ENCODE data around the gene C2orf42. TPM values are rescaled to one million over a fixed set of nuclear protein-coding genes. Genes with fewer than 3 reads are reported as not detected.

Gene C2orf42
- 5.5 to 8.9 TPM (median 7.5 TPM) in 5 replicates for total RNA-seq (2022; extraction: Qiagen RNA extraction)

DNA sequence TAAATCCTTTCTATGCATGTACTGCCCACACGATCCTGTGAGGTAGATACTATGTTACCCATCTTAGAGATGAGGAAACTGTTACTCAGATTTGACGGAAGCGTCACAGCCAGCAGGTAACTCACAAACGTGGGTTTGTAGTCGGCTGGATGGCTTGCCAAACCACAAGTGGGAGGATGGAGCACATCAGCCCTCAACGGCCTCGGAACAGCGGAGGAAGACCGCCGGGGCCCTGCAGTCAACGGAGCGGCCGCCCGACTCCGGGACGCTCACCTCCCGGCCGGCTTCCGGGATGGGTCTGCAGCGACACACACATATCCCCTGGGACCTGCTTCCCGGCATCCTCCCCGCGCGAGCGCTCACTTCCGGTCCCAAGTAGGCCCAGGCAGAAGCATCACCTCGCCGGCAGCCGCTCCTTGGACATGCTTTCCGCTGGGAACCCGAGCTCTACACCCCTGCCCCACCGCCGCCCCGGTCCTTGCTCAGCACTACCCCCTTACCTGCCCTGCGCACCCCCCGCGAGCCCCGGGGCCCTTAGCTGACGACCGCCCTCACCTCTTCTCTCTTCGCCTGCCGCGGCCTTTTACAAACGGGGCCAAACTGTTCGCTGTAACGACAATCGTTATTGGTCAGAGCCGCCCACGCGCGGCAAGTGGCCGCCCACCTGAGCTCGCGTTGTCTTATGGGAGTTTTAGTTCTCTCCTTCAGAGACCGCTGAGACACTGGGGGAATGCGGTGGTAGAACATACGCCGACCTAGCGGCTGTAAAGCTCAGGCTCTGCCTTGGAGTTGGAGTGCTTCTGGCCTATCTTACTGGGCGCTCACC lies at the start of gene C2orf42:
Gene C2orf42 (minus strand): TSS at position 602 of the 826 bp plus-strand sequence. CDS start 9,034 bp downstream, outside the sequence.

Other genes with a start within 250 kb of the C2orf42 start
- gene ASPRV1, start 229.4 kb downstream of the C2orf42 start, total RNA-seq (2022; extraction: Qiagen RNA extraction), result 0.19 to 0.27 TPM (median 0.23 TPM) in 5 replicates
- 360 to 418 TPM (median 397 TPM) in 5 replicates for gene PCBP1, start 103.5 kb downstream of the C2orf42 start, total RNA-seq (2022; extraction: Qiagen RNA extraction)
- gene TIA1, start 57.6 kb upstream of the C2orf42 start, total RNA-seq (2022; extraction: Qiagen RNA extraction), result 36.2 to 53.9 TPM (median 48.7 TPM) in 5 replicates
- 31.7 to 44.7 TPM (median 42.2 TPM) in 5 replicates for gene PCYOX1, start 67.1 kb upstream of the C2orf42 start, total RNA-seq (2022; extraction: Qiagen RNA extraction)
- gene SNRPG, start 102.7 kb upstream of the C2orf42 start, total RNA-seq (2022; extraction: Qiagen RNA extraction), result 328 to 467 TPM (median 356 TPM) in 5 replicates
- gene FAM136A, start 111.0 kb upstream of the C2orf42 start, total RNA-seq (2022; extraction: Qiagen RNA extraction), result 86.1 to 103 TPM (median 93.8 TPM) in 5 replicates

Measured in A549 treated with Mapracorat at 1 μM for 4 hours (cell line).